ENCODE data around the gene TTBK1.

The TTBK1 gene

DNA sequence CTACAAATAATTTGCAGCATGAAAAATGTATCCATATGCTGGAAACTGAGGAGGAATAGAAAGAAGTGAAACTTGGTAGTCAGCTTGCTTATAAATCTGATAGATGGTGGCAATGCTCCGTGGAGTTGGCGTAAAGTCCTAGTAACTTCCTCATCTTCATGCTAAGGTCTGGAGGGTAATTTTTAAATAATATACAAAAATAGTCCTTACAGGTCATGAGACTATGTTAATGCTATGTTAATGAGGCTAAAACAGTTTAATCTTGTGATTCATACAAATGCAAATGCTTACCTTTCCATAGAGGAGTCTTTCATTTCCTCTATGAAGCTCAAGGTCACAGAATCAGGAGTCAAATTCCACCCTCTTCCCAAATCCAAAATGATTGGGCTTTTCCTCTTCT lies 74.7 kb downstream of the TTBK1 start:
- Histone ChIP-seq H3K9me3 (ENCODE audit: control insufficient read depth, low read length) (no peaks in the 10 kb centered on the region), H3K4me1 (ENCODE audit: control insufficient read depth, insufficient read depth, low read length) (no peaks in the 10 kb centered on the region), H3K27me3 (ENCODE audit: control insufficient read depth, insufficient read depth, low read length, poor library complexity, severe bottlenecking) (no peaks in the 10 kb centered on the region), H3K4me3 (ENCODE audit: insufficient read depth, low read depth, low read length) (no peak overlapping the region), H3K27ac (ENCODE audit: insufficient read depth, low read depth, low read length, poor library complexity, severe bottlenecking) (no peak overlapping the region), H3K36me3 (ENCODE audit: control insufficient read depth, insufficient read depth, low read length) (no peaks in the 10 kb centered on the region)
- WGBS, 2 experiments = 80 to 100% methylated on average over 1 of the region's 2 CpGs

GRCh38 chr6:43325876-43326275 lies 82.6 kb downstream of the TTBK1 start:
- Histone ChIP-seq H3K9me3 (ENCODE audit: control insufficient read depth, low read length) (no peaks in the 10 kb centered on the region), H3K36me3 (ENCODE audit: control insufficient read depth, insufficient read depth, low read length) (no peaks in the 10 kb centered on the region), H3K27ac (ENCODE audit: insufficient read depth, low read depth, low read length, poor library complexity, severe bottlenecking) (no peak overlapping the region), H3K4me3 (ENCODE audit: insufficient read depth, low read depth, low read length) (no peak overlapping the region), H3K4me1 (ENCODE audit: control insufficient read depth, insufficient read depth, low read length) (no peaks in the 10 kb centered on the region), H3K27me3 (ENCODE audit: control insufficient read depth, insufficient read depth, low read length, poor library complexity, severe bottlenecking) (no peaks in the 10 kb centered on the region)
- WGBS, 2 experiments = 43 to 92% methylated on average over 1 of the region's 1 CpG

DNA sequence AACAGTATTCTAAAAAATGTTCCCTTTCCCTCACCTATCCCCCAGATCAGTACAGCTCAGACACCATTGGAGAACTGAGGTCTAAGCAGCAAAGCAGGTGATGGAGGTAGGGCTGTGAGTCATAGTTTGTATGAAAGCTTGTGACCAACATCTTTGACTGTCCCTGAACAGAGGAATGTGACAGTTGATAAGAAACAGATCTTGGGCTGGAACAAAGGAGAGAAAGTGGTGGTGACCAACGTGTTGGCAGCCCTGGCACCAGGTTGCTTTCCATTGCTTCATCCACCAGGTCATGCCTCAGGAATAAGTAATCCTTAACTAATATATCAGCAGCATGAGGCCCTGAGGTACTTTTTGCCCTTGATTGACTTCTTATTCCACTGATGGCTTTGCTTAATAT lies 85.2 kb downstream of the TTBK1 start:
- 66 to 67% methylated on average over 1 of the region's 1 CpG for WGBS, 2 experiments
- Histone ChIP-seq H3K4me3 (ENCODE audit: insufficient read depth, low read depth, low read length) (no peak overlapping the region), H3K36me3 (ENCODE audit: control insufficient read depth, insufficient read depth, low read length) (no peaks in the 10 kb centered on the region), H3K27ac (ENCODE audit: insufficient read depth, low read depth, low read length, poor library complexity, severe bottlenecking) (no peak overlapping the region), H3K27me3 (ENCODE audit: control insufficient read depth, insufficient read depth, low read length, poor library complexity, severe bottlenecking) (no peaks in the 10 kb centered on the region), H3K4me1 (ENCODE audit: control insufficient read depth, insufficient read depth, low read length) (no peaks in the 10 kb centered on the region), H3K9me3 (ENCODE audit: control insufficient read depth, low read length) (no peaks in the 10 kb centered on the region)

DNA sequence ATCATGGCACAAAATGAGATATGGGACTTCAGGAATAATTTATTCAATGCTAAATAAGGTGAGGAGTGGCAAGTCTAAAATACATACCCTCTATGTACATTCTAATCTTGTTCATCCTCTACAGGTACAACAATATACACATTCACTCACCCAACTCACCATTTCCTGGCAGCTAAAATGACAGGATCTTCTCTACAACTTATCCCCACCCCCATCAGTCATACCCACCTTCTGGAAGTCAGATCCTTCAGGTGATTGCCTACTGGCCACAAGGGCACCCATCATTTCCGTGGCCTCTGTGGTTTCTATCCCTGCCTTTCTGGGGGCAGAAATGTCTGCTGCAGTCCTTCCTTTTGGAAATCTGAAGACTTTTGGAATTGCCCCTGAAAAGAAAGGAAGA lies 88.2 kb downstream of the TTBK1 start:
- Histone ChIP-seq H3K4me3 (ENCODE audit: insufficient read depth, low read depth, low read length) (no peak overlapping the region), H3K9me3 (ENCODE audit: control insufficient read depth, low read length) (no peaks in the 10 kb centered on the region), H3K27me3 (ENCODE audit: control insufficient read depth, insufficient read depth, low read length, poor library complexity, severe bottlenecking) (no peaks in the 10 kb centered on the region), H3K36me3 (ENCODE audit: control insufficient read depth, insufficient read depth, low read length) (no peaks in the 10 kb centered on the region), H3K27ac (ENCODE audit: insufficient read depth, low read depth, low read length, poor library complexity, severe bottlenecking) (no peak overlapping the region), H3K4me1 (ENCODE audit: control insufficient read depth, insufficient read depth, low read length) (no peaks in the 10 kb centered on the region)
- WGBS, 2 experiments = 82 to 85% methylated on average over 1 of the region's 1 CpG

- 86 to 91% methylated on average over 4 of the region's 4 CpGs for WGBS, 2 experiments
- Histone ChIP-seq H3K27me3 (ENCODE audit: control insufficient read depth, insufficient read depth, low read length, poor library complexity, severe bottlenecking) (no peaks in the 10 kb centered on the region), H3K9me3 (ENCODE audit: control insufficient read depth, low read length) (no peaks in the 10 kb centered on the region), H3K4me1 (ENCODE audit: control insufficient read depth, insufficient read depth, low read length) (no peaks in the 10 kb centered on the region), H3K36me3 (ENCODE audit: control insufficient read depth, insufficient read depth, low read length) (no peaks in the 10 kb centered on the region), H3K27ac (ENCODE audit: insufficient read depth, low read depth, low read length, poor library complexity, severe bottlenecking) (no peak overlapping the region), H3K4me3 (ENCODE audit: insufficient read depth, low read depth, low read length) (no peak overlapping the region)
These were observed 88.6 kb downstream of the TTBK1 start for GRCh38 chr6:43331891-43332290.

- no peak overlapping the region for H3K27ac ChIP-seq (ENCODE audit: insufficient read depth, low read depth, low read length, poor library complexity, severe bottlenecking)
- peaks cover 8% of the 10 kb centered on the region for H3K36me3 ChIP-seq (ENCODE audit: control insufficient read depth, insufficient read depth, low read length)
- H3K27me3 ChIP-seq (ENCODE audit: control insufficient read depth, insufficient read depth, low read length, poor library complexity, severe bottlenecking) = no peaks in the 10 kb centered on the region
- no peak overlapping the region for H3K4me3 ChIP-seq (ENCODE audit: insufficient read depth, low read depth, low read length)
- 37 to 43% methylated on average over 2 of the region's 2 CpGs for WGBS, 2 experiments
- no peaks in the 10 kb centered on the region for H3K9me3 ChIP-seq (ENCODE audit: control insufficient read depth, low read length)
- no peaks in the 10 kb centered on the region for H3K4me1 ChIP-seq (ENCODE audit: control insufficient read depth, insufficient read depth, low read length)
These were observed 91.3 kb downstream of the TTBK1 start for GRCh38 chr6:43334466-43335095.

GRCh38 chr6:43335469-43335868 lies 92.2 kb downstream of the TTBK1 start:
- peaks cover 17% of the 10 kb centered on the region for H3K36me3 ChIP-seq (ENCODE audit: control insufficient read depth, insufficient read depth, low read length)
- no peaks in the 10 kb centered on the region for H3K27me3 ChIP-seq (ENCODE audit: control insufficient read depth, insufficient read depth, low read length, poor library complexity, severe bottlenecking)
- 90 to 94% methylated on average over 3 of the region's 3 CpGs for WGBS, 2 experiments
- no peaks in the 10 kb centered on the region for H3K9me3 ChIP-seq (ENCODE audit: control insufficient read depth, low read length)
- no peak overlapping the region for H3K27ac ChIP-seq (ENCODE audit: insufficient read depth, low read depth, low read length, poor library complexity, severe bottlenecking)
- no peaks in the 10 kb centered on the region for H3K4me1 ChIP-seq (ENCODE audit: control insufficient read depth, insufficient read depth, low read length)
- no peak overlapping the region for H3K4me3 ChIP-seq (ENCODE audit: insufficient read depth, low read depth, low read length)

DNA sequence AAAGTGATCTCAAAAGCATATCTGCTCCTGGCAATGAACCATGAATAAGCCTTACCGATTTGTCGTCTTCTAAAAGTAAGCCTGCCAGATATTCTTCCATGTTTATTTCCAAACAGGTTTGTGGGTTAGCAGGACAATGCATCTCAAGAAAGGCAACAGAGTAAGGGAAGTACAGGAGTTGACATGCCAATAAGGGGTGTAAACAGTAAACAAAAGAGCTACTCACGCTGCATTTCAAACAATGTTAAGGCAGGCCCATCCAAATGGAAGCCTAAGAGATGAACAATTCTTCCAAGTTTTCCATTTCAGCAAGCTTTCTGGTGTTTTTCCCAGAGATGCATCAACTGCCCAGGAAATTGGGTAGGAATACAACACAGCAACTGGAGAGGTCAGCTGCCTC lies 93.1 kb downstream of the TTBK1 start:
- Histone ChIP-seq H3K36me3 (ENCODE audit: control insufficient read depth, insufficient read depth, low read length) (peaks cover 22% of the 10 kb centered on the region), H3K4me3 (ENCODE audit: insufficient read depth, low read depth, low read length) (no peak overlapping the region), H3K9me3 (ENCODE audit: control insufficient read depth, low read length) (no peaks in the 10 kb centered on the region), H3K27ac (ENCODE audit: insufficient read depth, low read depth, low read length, poor library complexity, severe bottlenecking) (no peak overlapping the region), H3K4me1 (ENCODE audit: control insufficient read depth, insufficient read depth, low read length) (no peaks in the 10 kb centered on the region), H3K27me3 (ENCODE audit: control insufficient read depth, insufficient read depth, low read length, poor library complexity, severe bottlenecking) (no peaks in the 10 kb centered on the region)
- WGBS, 2 experiments = 87 to 88% methylated on average over 3 of the region's 3 CpGs

All from ectodermal cell (in vitro differentiated cells).